Measurements from ENCODE around the gene VPS25.

VPS25 gene

GRCh38 chr17:42782166-42783061, 9.2 kb downstream of the VPS25 start:
- peaks cover 10 to 13% of the 10 kb centered on the region in 2 donors for H3K36me3 ChIP-seq (ENCODE audit: control insufficient read depth in 2 of 2, insufficient read depth in 2 of 2, low read length in 2 of 2)
- H3K27me3 ChIP-seq (ENCODE audit: control insufficient read depth in 1 of 2, insufficient read depth in 2 of 2, low read length in 2 of 2): peaks cover 50 to 72% of the 10 kb centered on the region in 2 donors
- H3K4me3 ChIP-seq (ENCODE audit: low read length in 2 of 2): peak overlapping the region in 1 of 2 donors; percentile 71
- H3K4me1 ChIP-seq (ENCODE audit: control insufficient read depth, insufficient read depth, low read length): peaks cover 33% of the 10 kb centered on the region
- no peak overlapping the region for H3K9ac ChIP-seq (ENCODE audit: low read length in 2 of 2)
- no peak overlapping the region for H3K27ac ChIP-seq (ENCODE audit: low read length)
- no peaks in the 10 kb centered on the region for H3K9me3 ChIP-seq (ENCODE audit: control insufficient read depth in 2 of 2, low read length in 2 of 2)

- peaks cover 58 to 75% of the 10 kb centered on the region in 2 donors for H3K27me3 ChIP-seq (ENCODE audit: control insufficient read depth in 1 of 2, insufficient read depth in 2 of 2, low read length in 2 of 2)
- H3K4me3 ChIP-seq (ENCODE audit: low read length in 2 of 2): no peak overlapping the region
Measured at GRCh38 chr17:42783062-42783790, 10.0 kb downstream of the VPS25 start.

GRCh38 chr17:42783791-42784138, 10.5 kb downstream of the VPS25 start:
- Histone ChIP-seq H3K27ac (ENCODE audit: low read length) (no peak overlapping the region), H3K36me3 (ENCODE audit: control insufficient read depth in 2 of 2, insufficient read depth in 2 of 2, low read length in 2 of 2) (peaks cover 3 to 6% of the 10 kb centered on the region in 2 donors), H3K9me3 (ENCODE audit: control insufficient read depth in 2 of 2, low read length in 2 of 2) (no peaks in the 10 kb centered on the region), H3K9ac (ENCODE audit: low read length in 2 of 2) (no peak overlapping the region), H3K4me3 (ENCODE audit: low read length in 2 of 2) (no peak overlapping the region), H3K4me1 (ENCODE audit: control insufficient read depth, insufficient read depth, low read length) (peaks cover 33% of the 10 kb centered on the region), H3K27me3 (ENCODE audit: control insufficient read depth in 1 of 2, insufficient read depth in 2 of 2, low read length in 2 of 2) (peaks cover 58 to 76% of the 10 kb centered on the region in 2 donors)

More at GRCh38 chr17:42783062-42783790, 10.0 kb downstream of the VPS25 start:
- Histone ChIP-seq H3K27ac (ENCODE audit: low read length) (no peak overlapping the region), H3K9me3 (ENCODE audit: control insufficient read depth in 2 of 2, low read length in 2 of 2) (no peaks in the 10 kb centered on the region), H3K4me1 (ENCODE audit: control insufficient read depth, insufficient read depth, low read length) (peaks cover 33% of the 10 kb centered on the region), H3K9ac (ENCODE audit: low read length in 2 of 2) (no peak overlapping the region), H3K36me3 (ENCODE audit: control insufficient read depth in 2 of 2, insufficient read depth in 2 of 2, low read length in 2 of 2) (peaks cover 9 to 10% of the 10 kb centered on the region in 2 donors)

GRCh38 chr17:42784409-42784808, 11.2 kb downstream of the VPS25 start:
- H3K4me3 ChIP-seq (ENCODE audit: low read length in 2 of 2): no peak overlapping the region
- peaks cover 58 to 76% of the 10 kb centered on the region in 2 donors for H3K27me3 ChIP-seq (ENCODE audit: control insufficient read depth in 1 of 2, insufficient read depth in 2 of 2, low read length in 2 of 2)
- H3K4me1 ChIP-seq (ENCODE audit: control insufficient read depth, insufficient read depth, low read length): peaks cover 33% of the 10 kb centered on the region
- H3K36me3 ChIP-seq (ENCODE audit: control insufficient read depth in 2 of 2, insufficient read depth in 2 of 2, low read length in 2 of 2): peaks cover 0 to 2% of the 10 kb centered on the region in 2 donors
- no peak overlapping the region for H3K27ac ChIP-seq (ENCODE audit: low read length)
- H3K9me3 ChIP-seq (ENCODE audit: control insufficient read depth in 2 of 2, low read length in 2 of 2): no peaks in the 10 kb centered on the region
- H3K9ac ChIP-seq (ENCODE audit: low read length in 2 of 2): no peak overlapping the region

- no peak overlapping the region for H3K27ac ChIP-seq (ENCODE audit: low read length)
- peaks cover 31% of the 10 kb centered on the region for H3K4me1 ChIP-seq (ENCODE audit: control insufficient read depth, insufficient read depth, low read length)
- no peaks in the 10 kb centered on the region for H3K9me3 ChIP-seq (ENCODE audit: control insufficient read depth in 2 of 2, low read length in 2 of 2)
- peak overlapping the region in 1 of 2 donors; percentile 8 for H3K4me3 ChIP-seq (ENCODE audit: low read length in 2 of 2)
- H3K9ac ChIP-seq (ENCODE audit: low read length in 2 of 2): no peak overlapping the region
- peaks cover 56 to 74% of the 10 kb centered on the region in 2 donors for H3K27me3 ChIP-seq (ENCODE audit: control insufficient read depth in 1 of 2, insufficient read depth in 2 of 2, low read length in 2 of 2)
- peaks cover 0 to 2% of the 10 kb centered on the region in 2 donors for H3K36me3 ChIP-seq (ENCODE audit: control insufficient read depth in 2 of 2, insufficient read depth in 2 of 2, low read length in 2 of 2)
Measured at GRCh38 chr17:42784811-42785592, 11.8 kb downstream of the VPS25 start.

- H3K9me3 ChIP-seq (ENCODE audit: control insufficient read depth in 2 of 2, low read length in 2 of 2): no peaks in the 10 kb centered on the region
- H3K27me3 ChIP-seq (ENCODE audit: control insufficient read depth in 1 of 2, insufficient read depth in 2 of 2, low read length in 2 of 2): peaks cover 43 to 52% of the 10 kb centered on the region in 2 donors
- no peak overlapping the region for H3K9ac ChIP-seq (ENCODE audit: low read length in 2 of 2)
- no peak overlapping the region for H3K4me3 ChIP-seq (ENCODE audit: low read length in 2 of 2)
- H3K36me3 ChIP-seq (ENCODE audit: control insufficient read depth in 2 of 2, insufficient read depth in 2 of 2, low read length in 2 of 2): peaks cover 0 to 2% of the 10 kb centered on the region in 2 donors
- peaks cover 13% of the 10 kb centered on the region for H3K4me1 ChIP-seq (ENCODE audit: control insufficient read depth, insufficient read depth, low read length)
- H3K27ac ChIP-seq (ENCODE audit: low read length): no peak overlapping the region
Measured at GRCh38 chr17:42787266-42787665, 14.0 kb downstream of the VPS25 start.

GRCh38 chr17:42791948-42792347, 18.7 kb downstream of the VPS25 start:
- Histone ChIP-seq H3K27ac (ENCODE audit: low read length) (no peak overlapping the region), H3K4me1 (ENCODE audit: control insufficient read depth, insufficient read depth, low read length) (peaks cover 5% of the 10 kb centered on the region), H3K9ac (ENCODE audit: low read length in 2 of 2) (no peak overlapping the region), H3K27me3 (ENCODE audit: control insufficient read depth in 1 of 2, insufficient read depth in 2 of 2, low read length in 2 of 2) (peaks cover 7 to 8% of the 10 kb centered on the region in 2 donors), H3K36me3 (ENCODE audit: control insufficient read depth in 2 of 2, insufficient read depth in 2 of 2, low read length in 2 of 2) (peaks cover 11 to 13% of the 10 kb centered on the region in 2 donors), H3K4me3 (ENCODE audit: low read length in 2 of 2) (no peak overlapping the region), H3K9me3 (ENCODE audit: control insufficient read depth in 2 of 2, low read length in 2 of 2) (no peaks in the 10 kb centered on the region)

GRCh38 chr17:42792545-42792944, 19.3 kb downstream of the VPS25 start:
- Histone ChIP-seq H3K36me3 (ENCODE audit: control insufficient read depth in 2 of 2, insufficient read depth in 2 of 2, low read length in 2 of 2) (peaks cover 16 to 17% of the 10 kb centered on the region in 2 donors), H3K27ac (ENCODE audit: low read length) (no peak overlapping the region), H3K4me1 (ENCODE audit: control insufficient read depth, insufficient read depth, low read length) (peaks cover 10% of the 10 kb centered on the region)

GRCh38 chr17:42795061-42795460, 21.8 kb downstream of the VPS25 start:
- no peaks in the 10 kb centered on the region for H3K27me3 ChIP-seq (ENCODE audit: control insufficient read depth in 1 of 2, insufficient read depth in 2 of 2, low read length in 2 of 2)
- no peak overlapping the region for H3K27ac ChIP-seq (ENCODE audit: low read length)
- H3K4me3 ChIP-seq (ENCODE audit: low read length in 2 of 2): no peak overlapping the region
- peaks cover 15 to 17% of the 10 kb centered on the region in 2 donors for H3K36me3 ChIP-seq (ENCODE audit: control insufficient read depth in 2 of 2, insufficient read depth in 2 of 2, low read length in 2 of 2)
- no peaks in the 10 kb centered on the region for H3K9me3 ChIP-seq (ENCODE audit: control insufficient read depth in 2 of 2, low read length in 2 of 2)
- H3K9ac ChIP-seq (ENCODE audit: low read length in 2 of 2): no peak overlapping the region
- peaks cover 24% of the 10 kb centered on the region for H3K4me1 ChIP-seq (ENCODE audit: control insufficient read depth, insufficient read depth, low read length)

More at GRCh38 chr17:42792545-42792944, 19.3 kb downstream of the VPS25 start:
- Histone ChIP-seq H3K4me3 (ENCODE audit: low read length in 2 of 2) (no peak overlapping the region), H3K9me3 (ENCODE audit: control insufficient read depth in 2 of 2, low read length in 2 of 2) (no peaks in the 10 kb centered on the region), H3K27me3 (ENCODE audit: control insufficient read depth in 1 of 2, insufficient read depth in 2 of 2, low read length in 2 of 2) (peaks cover 4 to 6% of the 10 kb centered on the region in 2 donors), H3K9ac (ENCODE audit: low read length in 2 of 2) (no peak overlapping the region)

- peaks cover 15 to 17% of the 10 kb centered on the region in 2 donors for H3K36me3 ChIP-seq (ENCODE audit: control insufficient read depth in 2 of 2, insufficient read depth in 2 of 2, low read length in 2 of 2)
- H3K27ac ChIP-seq (ENCODE audit: low read length): no peak overlapping the region
- H3K9me3 ChIP-seq (ENCODE audit: control insufficient read depth in 2 of 2, low read length in 2 of 2): no peaks in the 10 kb centered on the region
- H3K4me3 ChIP-seq (ENCODE audit: low read length in 2 of 2): no peak overlapping the region
- H3K9ac ChIP-seq (ENCODE audit: low read length in 2 of 2): no peak overlapping the region
- no peaks in the 10 kb centered on the region for H3K27me3 ChIP-seq (ENCODE audit: control insufficient read depth in 1 of 2, insufficient read depth in 2 of 2, low read length in 2 of 2)
- peaks cover 24% of the 10 kb centered on the region for H3K4me1 ChIP-seq (ENCODE audit: control insufficient read depth, insufficient read depth, low read length)
Measured at GRCh38 chr17:42795465-42795864, 22.2 kb downstream of the VPS25 start.
